ENCODE measurements around the gene ITPR2. TPM values are rescaled to one million over a fixed set of nuclear protein-coding genes. Genes with fewer than 3 reads are reported as not detected.

Gene ITPR2
- polyA plus RNA-seq, 1 of the 3 experiments (the other 2 are of a cell fraction), result 2.3 TPM

DNA sequence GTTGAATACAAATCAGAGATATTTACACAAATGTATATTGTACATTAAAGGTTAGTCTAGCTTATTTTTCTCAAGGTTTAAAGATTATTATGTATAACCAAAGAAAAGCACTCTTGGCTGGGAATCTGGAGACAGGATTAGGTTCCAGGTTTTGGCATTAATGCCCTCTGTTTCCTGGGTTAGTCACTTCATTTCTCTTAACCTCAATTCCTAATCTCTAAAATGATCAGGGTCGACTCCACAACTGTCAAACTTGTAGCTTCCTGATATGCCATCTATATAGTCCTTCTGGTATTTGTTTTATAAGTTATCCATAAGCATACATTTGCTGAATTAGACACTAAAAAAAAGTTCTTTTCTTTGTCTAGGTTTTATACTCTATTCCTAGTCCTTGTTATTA, 2.6 kb downstream of the ITPR2 start:
- Histone ChIP-seq H3K4me2 (peak overlapping the region; percentile 62), H3K79me2 (ENCODE audit: insufficient read depth) (peaks cover 61% of the 10 kb centered on the region), H3K27ac (ENCODE audit: low read depth in 2 of 2, low read length in 1 of 2) (peak overlapping the region in 1 of 2 experiments; percentile 53; a peak in 2 of 4 replicates), H3K9ac (no peak overlapping the region), H3K36me3 (replicated peaks in 1 of 2; ENCODE audit: control insufficient read depth in 1 of 2, insufficient read depth in 2 of 2, low read length in 1 of 2) (no peaks in the 10 kb centered on the region), H3K27me3 (ENCODE audit: insufficient read depth) (no peaks in the 10 kb centered on the region), H3F3A (replicated peaks; ENCODE audit: insufficient read depth) (peaks cover 19% of the 10 kb centered on the region), H3K9me2 (no peaks in the 10 kb centered on the region), H2AFZ (ENCODE audit: low read depth) (no peak overlapping the region), H3K4me3 (ENCODE audit: low read depth in 2 of 2, low read length in 1 of 2) (peak overlapping the region; percentile 30 to 36; a peak in 2 of 4 replicates), H3K9me3 (no peaks in the 10 kb centered on the region), H4K20me1 (ENCODE audit: insufficient read depth) (no peaks in the 10 kb centered on the region), H3K4me1 (ENCODE audit: control insufficient read depth in 1 of 2, insufficient read depth in 2 of 2, low read depth in 1 of 2, low read length in 1 of 2) (peaks cover 13 to 22% of the 10 kb centered on the region in 2 experiments; a peak in 3 of 4 replicates)
- ChIA-PET POLR2A (no interaction called here), CTCF (interaction anchor here (1.0 to 4.4 kb wide), 7 partner anchors 11 to 184 kb away, joined by 3 to 21 read pairs (median 3); partner anchors contain the start of gene TM7SF3)
- 4% methylated on average over 1 of the region's 1 CpG for WGBS (ENCODE audit: low lambda C conversion rate)
- TF ChIP-seq TEAD4 (IDR thresholded peaks at IDR 0.05; ENCODE audit: borderline replicate concordance, insufficient read depth) (no peak), TCF12 (IDR thresholded peaks at IDR 0.05) (peak; percentile 71), NFIC (IDR thresholded peaks at IDR 0.05; ENCODE audit: borderline replicate concordance) (peak; percentile 70; the same call in 1 of the 2 replicates), FOSL2 (IDR thresholded peaks at IDR 0.05; ENCODE audit: borderline replicate concordance, low read depth) (peak; percentile 17; the same call in 1 of the 2 replicates), EP300 (IDR thresholded peaks at IDR 0.05; ENCODE audit: borderline replicate concordance in 1 of 2, low read depth in 1 of 2, low read length in 1 of 2) (peak in 1 of 2 experiments; percentile 35; a peak in 1 of 4 replicates), JUND (IDR thresholded peaks at IDR 0.05) (peak; percentile 25; the same call in 1 of the 2 replicates)
- TF ChIP-seq, protein P1, sequence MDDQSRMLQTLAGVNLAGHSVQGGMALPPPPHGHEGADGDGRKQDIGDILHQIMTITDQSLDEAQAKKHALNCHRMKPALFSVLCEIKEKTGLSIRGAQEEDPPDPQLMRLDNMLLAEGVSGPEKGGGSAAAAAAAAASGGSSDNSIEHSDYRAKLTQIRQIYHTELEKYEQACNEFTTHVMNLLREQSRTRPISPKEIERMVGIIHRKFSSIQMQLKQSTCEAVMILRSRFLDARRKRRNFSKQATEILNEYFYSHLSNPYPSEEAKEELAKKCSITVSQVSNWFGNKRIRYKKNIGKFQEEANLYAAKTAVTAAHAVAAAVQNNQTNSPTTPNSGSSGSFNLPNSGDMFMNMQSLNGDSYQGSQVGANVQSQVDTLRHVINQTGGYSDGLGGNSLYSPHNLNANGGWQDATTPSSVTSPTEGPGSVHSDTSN (IDR thresholded peaks at IDR 0.05), result peak; percentile 58
- TF ChIP-seq, protein P2, sequence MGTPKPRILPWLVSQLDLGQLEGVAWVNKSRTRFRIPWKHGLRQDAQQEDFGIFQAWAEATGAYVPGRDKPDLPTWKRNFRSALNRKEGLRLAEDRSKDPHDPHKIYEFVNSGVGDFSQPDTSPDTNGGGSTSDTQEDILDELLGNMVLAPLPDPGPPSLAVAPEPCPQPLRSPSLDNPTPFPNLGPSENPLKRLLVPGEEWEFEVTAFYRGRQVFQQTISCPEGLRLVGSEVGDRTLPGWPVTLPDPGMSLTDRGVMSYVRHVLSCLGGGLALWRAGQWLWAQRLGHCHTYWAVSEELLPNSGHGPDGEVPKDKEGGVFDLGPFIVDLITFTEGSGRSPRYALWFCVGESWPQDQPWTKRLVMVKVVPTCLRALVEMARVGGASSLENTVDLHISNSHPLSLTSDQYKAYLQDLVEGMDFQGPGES (IDR thresholded peaks at IDR 0.05; ENCODE audit: low read depth, low read length), result no peak
- no peak for DNase-seq

DNA sequence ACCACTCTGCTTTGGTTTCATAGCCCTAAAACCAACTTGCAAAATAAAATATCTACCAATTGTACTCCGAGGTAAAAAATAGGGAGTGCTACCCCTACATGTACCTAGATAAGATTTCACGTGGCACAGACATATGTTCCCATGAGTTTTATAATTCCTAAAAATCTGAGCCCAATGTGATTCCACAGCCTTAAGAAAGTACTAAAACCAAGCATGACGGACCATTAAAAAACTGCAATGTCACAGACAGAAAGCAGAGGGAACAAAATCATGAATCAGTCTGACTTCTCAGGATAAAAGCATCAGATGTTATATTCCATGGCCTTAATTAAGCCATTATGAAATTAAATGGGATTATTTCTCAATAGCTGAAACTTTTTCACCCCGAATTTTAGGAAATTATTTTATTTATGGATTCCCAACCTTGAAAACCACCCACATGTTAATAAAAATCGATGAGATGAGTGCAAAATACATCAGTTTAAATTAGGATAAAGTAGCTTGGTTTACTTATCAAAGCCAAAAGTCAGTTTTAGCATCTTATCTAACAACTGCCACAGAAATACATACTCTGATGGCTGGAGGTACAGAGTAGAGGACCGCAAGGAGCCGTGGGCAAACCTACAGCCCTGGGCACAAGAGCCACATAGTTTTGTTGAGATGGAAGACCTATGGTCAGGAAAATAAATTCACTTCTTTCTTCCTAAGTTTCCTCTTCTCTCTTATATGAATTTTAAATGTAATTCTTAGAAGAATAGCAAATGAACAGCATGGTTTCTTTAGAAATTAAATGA, 4.5 kb downstream of the ITPR2 start:
- ChIA-PET CTCF (interaction anchor here (1.0 to 1.3 kb wide), 2 partner anchors 42 to 57 kb away, joined by 3 read pairs; no protein-coding TSS in a partner anchor), POLR2A (no interaction called here)
- no peaks in the 10 kb centered on the region for H3K9me3 ChIP-seq
- H3K4me3 ChIP-seq (ENCODE audit: low read depth in 2 of 2, low read length in 1 of 2), result no peak overlapping the region; a peak in 1 of 4 replicates
- H3K9me2 ChIP-seq, result no peaks in the 10 kb centered on the region
- WGBS (ENCODE audit: low lambda C conversion rate), result 59% methylated on average over 7 of the region's 7 CpGs
- no peaks in the 10 kb centered on the region for H3K36me3 ChIP-seq (replicated peaks in 1 of 2; ENCODE audit: control insufficient read depth in 1 of 2, insufficient read depth in 2 of 2, low read length in 1 of 2)
- H3K79me2 ChIP-seq (ENCODE audit: insufficient read depth), result peaks cover 67% of the 10 kb centered on the region
- DNase-seq, result no peak
- H3K4me2 ChIP-seq, result peak overlapping the region; percentile 24; the same call in 1 of the 2 replicates
- peak overlapping the region in 1 of 2 experiments; percentile 79; a peak in 2 of 4 replicates for H3K27ac ChIP-seq (ENCODE audit: low read depth in 2 of 2, low read length in 1 of 2)
- H3K27me3 ChIP-seq (ENCODE audit: insufficient read depth), result no peaks in the 10 kb centered on the region
- no peak overlapping the region for H2AFZ ChIP-seq (ENCODE audit: low read depth)
- no peaks in the 10 kb centered on the region for H4K20me1 ChIP-seq (ENCODE audit: insufficient read depth)
- H3K4me1 ChIP-seq (ENCODE audit: control insufficient read depth in 1 of 2, insufficient read depth in 2 of 2, low read depth in 1 of 2, low read length in 1 of 2), result peaks cover 13 to 16% of the 10 kb centered on the region in 2 experiments; a peak in 3 of 4 replicates
- no peak overlapping the region for H3K9ac ChIP-seq
- H3F3A ChIP-seq (replicated peaks; ENCODE audit: insufficient read depth), result peaks cover 24% of the 10 kb centered on the region
- no peak for TF ChIP-seq ELF1 (IDR thresholded peaks at IDR 0.05)
- TF ChIP-seq RCOR1 (IDR thresholded peaks at IDR 0.05; ENCODE audit: low read length), result no peak; the same call in 1 of the 2 replicates
- TF ChIP-seq, protein P3, sequence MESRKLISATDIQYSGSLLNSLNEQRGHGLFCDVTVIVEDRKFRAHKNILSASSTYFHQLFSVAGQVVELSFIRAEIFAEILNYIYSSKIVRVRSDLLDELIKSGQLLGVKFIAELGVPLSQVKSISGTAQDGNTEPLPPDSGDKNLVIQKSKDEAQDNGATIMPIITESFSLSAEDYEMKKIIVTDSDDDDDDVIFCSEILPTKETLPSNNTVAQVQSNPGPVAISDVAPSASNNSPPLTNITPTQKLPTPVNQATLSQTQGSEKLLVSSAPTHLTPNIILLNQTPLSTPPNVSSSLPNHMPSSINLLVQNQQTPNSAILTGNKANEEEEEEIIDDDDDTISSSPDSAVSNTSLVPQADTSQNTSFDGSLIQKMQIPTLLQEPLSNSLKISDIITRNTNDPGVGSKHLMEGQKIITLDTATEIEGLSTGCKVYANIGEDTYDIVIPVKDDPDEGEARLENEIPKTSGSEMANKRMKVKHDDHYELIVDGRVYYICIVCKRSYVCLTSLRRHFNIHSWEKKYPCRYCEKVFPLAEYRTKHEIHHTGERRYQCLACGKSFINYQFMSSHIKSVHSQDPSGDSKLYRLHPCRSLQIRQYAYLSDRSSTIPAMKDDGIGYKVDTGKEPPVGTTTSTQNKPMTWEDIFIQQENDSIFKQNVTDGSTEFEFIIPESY (IDR thresholded peaks at IDR 0.05; ENCODE audit: borderline replicate concordance, low read depth), result no peak
- no peak for TF ChIP-seq RFX5 (IDR thresholded peaks at IDR 0.05; ENCODE audit: low read length)
- no peak for TF ChIP-seq YY1 (IDR thresholded peaks at IDR 0.05; ENCODE audit: low read depth)
- TF ChIP-seq, protein P1 (IDR thresholded peaks at IDR 0.05), result no peak
- no peak for TF ChIP-seq FOXM1 (IDR thresholded peaks at IDR 0.05; ENCODE audit: low read depth)
- no peak for TF ChIP-seq FOXJ3 (CRISPR knock-in tag; IDR thresholded peaks at IDR 0.05)
- no peak for TF ChIP-seq EP300 (IDR thresholded peaks at IDR 0.05; ENCODE audit: borderline replicate concordance in 1 of 2, low read depth in 1 of 2, low read length in 1 of 2)
- no peak for TF ChIP-seq TCF12 (IDR thresholded peaks at IDR 0.05)
- TF ChIP-seq USF1 (IDR thresholded peaks at IDR 0.05; ENCODE audit: borderline replicate concordance, low read depth), result no peak
- TF ChIP-seq USF2 (IDR thresholded peaks at IDR 0.05; ENCODE audit: borderline replicate concordance, low read depth, low read length), result no peak
